K562 (cell line): Measurements from ENCODE around the gene DEPDC1B.

Experiments
- EGR1 ChIP-seq: fragments of 450-650 bp; conservative IDR thresholded peaks from 2 replicates; pipeline ENCODE4 v1.6.1; 2017; ENCODE audit warnings: mild to moderate bottlenecking
- HDAC3 ChIP-seq: fragments of 450-650 bp; IDR thresholded peaks from 2 replicates; pipeline ENCODE4 v1.6.1; 2018; ENCODE audit warnings: borderline replicate concordance, mild to moderate bottlenecking, moderate library complexity; ENCODE audit not compliant: partially characterized antibody
- JUN ChIP-seq, 2 experiments: sonication (generic) in 1 of 2; formaldehyde crosslinking in 1 of 2; IDR thresholded peaks; 2 replicates each; pipeline versions ENCODE4 v1.6.1 to v1.8.0; 2012 to 2022; ENCODE audit warnings: borderline replicate concordance in 2 of 2, mild to moderate bottlenecking in 2 of 2, improper control_type of control experiment in 1 of 2, low read depth in 1 of 2, low read length in 1 of 2, missing genetic modification reagents in 1 of 2
- NFRKB ChIP-seq: fragments of 450-650 bp; IDR thresholded peaks from 2 replicates; pipeline ENCODE4 v1.6.1; 2016; ENCODE audit warnings: low read depth
- ZNF384 ChIP-seq: IDR thresholded peaks from 2 replicates; pipeline ENCODE4 v1.6.1; 2012; ENCODE audit warnings: low read depth, low read length, improper control_type of control experiment

GRCh38 chr5:60719329-60719728 lies 19.4 kb upstream of the DEPDC1B start:
- no peak for TF ChIP-seq JUN (IDR thresholded peaks at IDR 0.05; ENCODE audit: borderline replicate concordance, low read depth, low read length)
- TF ChIP-seq JUN (CRISPR knock-in tag; IDR thresholded peaks at IDR 0.05; ENCODE audit: borderline replicate concordance): no peak
- no peak for TF ChIP-seq ZNF384
- TF ChIP-seq HDAC3: no peak
- TF ChIP-seq EGR1: no peak
- no peak for TF ChIP-seq NFRKB
